ENCODE results near the gene ST8SIA2. TPM values are rescaled to one million over a fixed set of nuclear protein-coding genes. Genes with fewer than 3 reads are reported as not detected.

Gene ST8SIA2
- total and polyA plus RNA-seq, 10 of the 15 experiments (the other 5 are each of a cell fraction or from before 2014, with no cell fraction given) = not detected

DNA sequence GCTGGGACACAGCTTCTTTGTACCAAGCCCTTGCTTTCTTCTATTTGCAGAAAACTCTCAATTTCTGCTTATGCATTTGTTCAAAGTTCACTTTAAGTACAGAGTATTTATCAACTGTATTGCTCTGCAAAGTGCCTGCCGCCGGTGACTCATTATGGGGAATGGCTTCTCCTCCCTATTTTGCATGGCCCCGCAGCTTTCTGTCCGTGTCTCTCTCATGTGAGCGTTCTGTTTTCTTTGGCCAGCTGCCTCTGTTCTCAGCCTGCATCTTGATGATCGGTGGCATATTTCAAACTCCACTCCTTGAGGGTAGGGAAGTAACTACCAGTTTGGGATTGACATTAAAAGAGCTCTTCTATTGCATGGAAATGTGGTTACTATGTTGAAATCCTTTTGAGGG lies 28.6 kb upstream of the ST8SIA2 start:
- intact Hi-C loops (cut with micrococcal nuclease; ENCODE audit: unreplicated experiment) (no loop called here), in situ Hi-C loops (cut with MboI) (no loop called here)
- Histone ChIP-seq H3K27ac (ENCODE audit: control insufficient read depth, insufficient read depth) (no peak overlapping the region), H3K4me3 (no peak overlapping the region), H3K4me1 (ENCODE audit: control insufficient read depth, insufficient read depth, low read length) (no peaks in the 10 kb centered on the region), H3K9me3 (replicated peaks; ENCODE audit: control insufficient read depth, insufficient read depth, low read length) (no peaks in the 10 kb centered on the region), H3K36me3 (ENCODE audit: control insufficient read depth in 2 of 2, insufficient read depth in 2 of 2, low read length in 1 of 2) (no peaks in the 10 kb centered on the region), H3K9ac (ENCODE audit: control insufficient read depth, insufficient read depth, low read length) (no peak overlapping the region), H3K27me3 (replicated peaks in 1 of 2; ENCODE audit: control insufficient read depth in 2 of 2, insufficient read depth in 2 of 2, low read length in 1 of 2) (peaks cover 0 to 3% of the 10 kb centered on the region in 2 experiments; a peak in 1 of 4 replicates), H3K4me2 (ENCODE audit: control insufficient read depth, insufficient read depth) (no peak overlapping the region), H2AFZ (ENCODE audit: control insufficient read depth, low read depth, low read length) (no peak overlapping the region), H4K20me1 (ENCODE audit: control insufficient read depth, insufficient read depth) (no peaks in the 10 kb centered on the region), H3K79me2 (ENCODE audit: control insufficient read depth, insufficient read depth, low read length) (no peaks in the 10 kb centered on the region)
- FAIRE-seq (no peak), DNase-seq (ENCODE audit: low read depth, low spot score) (no peak), ATAC-seq (no peak)
- 35% methylated on average over 6 of the region's 6 CpGs for WGBS (ENCODE audit: insufficient coverage, insufficient replicate concordance, low lambda C conversion rate, missing lambda C conversion rate)
- RAD21 ChIA-PET (ENCODE audit: unreplicated experiment) = no interaction called here
- no TSS peak for BruUV-seq (replicated peaks)
- SMC1A ChIA-PET (ENCODE audit: uncharacterized antibody, unreplicated experiment) = no interaction called here
- CTCF ChIA-PET = no interaction called here
- POLR2A ChIA-PET = no interaction called here
- TF ChIP-seq, protein P1, sequence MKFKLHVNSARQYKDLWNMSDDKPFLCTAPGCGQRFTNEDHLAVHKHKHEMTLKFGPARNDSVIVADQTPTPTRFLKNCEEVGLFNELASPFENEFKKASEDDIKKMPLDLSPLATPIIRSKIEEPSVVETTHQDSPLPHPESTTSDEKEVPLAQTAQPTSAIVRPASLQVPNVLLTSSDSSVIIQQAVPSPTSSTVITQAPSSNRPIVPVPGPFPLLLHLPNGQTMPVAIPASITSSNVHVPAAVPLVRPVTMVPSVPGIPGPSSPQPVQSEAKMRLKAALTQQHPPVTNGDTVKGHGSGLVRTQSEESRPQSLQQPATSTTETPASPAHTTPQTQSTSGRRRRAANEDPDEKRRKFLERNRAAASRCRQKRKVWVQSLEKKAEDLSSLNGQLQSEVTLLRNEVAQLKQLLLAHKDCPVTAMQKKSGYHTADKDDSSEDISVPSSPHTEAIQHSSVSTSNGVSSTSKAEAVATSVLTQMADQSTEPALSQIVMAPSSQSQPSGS (IDR thresholded peaks at IDR 0.05; ENCODE audit: low read length) = no peak
- no peak for TF ChIP-seq CHD2 (IDR thresholded peaks at IDR 0.05; ENCODE audit: borderline replicate concordance, low read depth, low read length)
- no peak for TF ChIP-seq JUNB (IDR thresholded peaks at IDR 0.05)
- no peak for TF ChIP-seq NRF1 (conservative IDR thresholded peaks at IDR 0.05; ENCODE audit: low read depth, low read length)
- no peak for TF ChIP-seq POLR2AphosphoS5 (IDR thresholded peaks at IDR 0.05; ENCODE audit: low read length)
- no peak for TF ChIP-seq MLLT1 (IDR thresholded peaks at IDR 0.05)
- TF ChIP-seq, protein P2, sequence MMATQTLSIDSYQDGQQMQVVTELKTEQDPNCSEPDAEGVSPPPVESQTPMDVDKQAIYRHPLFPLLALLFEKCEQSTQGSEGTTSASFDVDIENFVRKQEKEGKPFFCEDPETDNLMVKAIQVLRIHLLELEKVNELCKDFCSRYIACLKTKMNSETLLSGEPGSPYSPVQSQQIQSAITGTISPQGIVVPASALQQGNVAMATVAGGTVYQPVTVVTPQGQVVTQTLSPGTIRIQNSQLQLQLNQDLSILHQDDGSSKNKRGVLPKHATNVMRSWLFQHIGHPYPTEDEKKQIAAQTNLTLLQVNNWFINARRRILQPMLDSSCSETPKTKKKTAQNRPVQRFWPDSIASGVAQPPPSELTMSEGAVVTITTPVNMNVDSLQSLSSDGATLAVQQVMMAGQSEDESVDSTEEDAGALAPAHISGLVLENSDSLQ (IDR thresholded peaks at IDR 0.05) = no peak
- TF ChIP-seq CEBPZ (IDR thresholded peaks at IDR 0.05; ENCODE audit: low read depth, low read length) = no peak
- TF ChIP-seq SPI1 (IDR thresholded peaks at IDR 0.05; ENCODE audit: borderline replicate concordance, insufficient read depth, low read depth, low read length) = no peak
- TF ChIP-seq, protein P3, sequence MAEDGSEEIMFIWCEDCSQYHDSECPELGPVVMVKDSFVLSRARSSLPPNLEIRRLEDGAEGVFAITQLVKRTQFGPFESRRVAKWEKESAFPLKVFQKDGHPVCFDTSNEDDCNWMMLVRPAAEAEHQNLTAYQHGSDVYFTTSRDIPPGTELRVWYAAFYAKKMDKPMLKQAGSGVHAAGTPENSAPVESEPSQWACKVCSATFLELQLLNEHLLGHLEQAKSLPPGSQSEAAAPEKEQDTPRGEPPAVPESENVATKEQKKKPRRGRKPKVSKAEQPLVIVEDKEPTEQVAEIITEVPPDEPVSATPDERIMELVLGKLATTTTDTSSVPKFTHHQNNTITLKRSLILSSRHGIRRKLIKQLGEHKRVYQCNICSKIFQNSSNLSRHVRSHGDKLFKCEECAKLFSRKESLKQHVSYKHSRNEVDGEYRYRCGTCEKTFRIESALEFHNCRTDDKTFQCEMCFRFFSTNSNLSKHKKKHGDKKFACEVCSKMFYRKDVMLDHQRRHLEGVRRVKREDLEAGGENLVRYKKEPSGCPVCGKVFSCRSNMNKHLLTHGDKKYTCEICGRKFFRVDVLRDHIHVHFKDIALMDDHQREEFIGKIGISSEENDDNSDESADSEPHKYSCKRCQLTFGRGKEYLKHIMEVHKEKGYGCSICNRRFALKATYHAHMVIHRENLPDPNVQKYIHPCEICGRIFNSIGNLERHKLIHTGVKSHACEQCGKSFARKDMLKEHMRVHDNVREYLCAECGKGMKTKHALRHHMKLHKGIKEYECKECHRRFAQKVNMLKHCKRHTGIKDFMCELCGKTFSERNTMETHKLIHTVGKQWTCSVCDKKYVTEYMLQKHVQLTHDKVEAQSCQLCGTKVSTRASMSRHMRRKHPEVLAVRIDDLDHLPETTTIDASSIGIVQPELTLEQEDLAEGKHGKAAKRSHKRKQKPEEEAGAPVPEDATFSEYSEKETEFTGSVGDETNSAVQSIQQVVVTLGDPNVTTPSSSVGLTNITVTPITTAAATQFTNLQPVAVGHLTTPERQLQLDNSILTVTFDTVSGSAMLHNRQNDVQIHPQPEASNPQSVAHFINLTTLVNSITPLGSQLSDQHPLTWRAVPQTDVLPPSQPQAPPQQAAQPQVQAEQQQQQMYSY (CRISPR knock-in tag; IDR thresholded peaks at IDR 0.05) = no peak
- TF ChIP-seq, protein P4, sequence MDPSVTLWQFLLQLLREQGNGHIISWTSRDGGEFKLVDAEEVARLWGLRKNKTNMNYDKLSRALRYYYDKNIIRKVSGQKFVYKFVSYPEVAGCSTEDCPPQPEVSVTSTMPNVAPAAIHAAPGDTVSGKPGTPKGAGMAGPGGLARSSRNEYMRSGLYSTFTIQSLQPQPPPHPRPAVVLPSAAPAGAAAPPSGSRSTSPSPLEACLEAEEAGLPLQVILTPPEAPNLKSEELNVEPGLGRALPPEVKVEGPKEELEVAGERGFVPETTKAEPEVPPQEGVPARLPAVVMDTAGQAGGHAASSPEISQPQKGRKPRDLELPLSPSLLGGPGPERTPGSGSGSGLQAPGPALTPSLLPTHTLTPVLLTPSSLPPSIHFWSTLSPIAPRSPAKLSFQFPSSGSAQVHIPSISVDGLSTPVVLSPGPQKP (IDR thresholded peaks at IDR 0.05; ENCODE audit: low read depth, low read length) = no peak
- no peak for TF ChIP-seq FOXM1 (IDR thresholded peaks at IDR 0.05; ENCODE audit: low read depth, low read length)
